Central memory CD4-positive, alpha-beta T cell (primary cell): Measurements from ENCODE around the gene UMOD.
A peak's percentile ranks its signal among the peaks of the same experiment; 100 is the strongest.

ENCODE experiments used
- DNase-seq: peaks from one replicate; pipeline ENCODE4 v3.0.0; 2022
- total RNA-seq, 3 experiments: gene quantifications; one replicate each; lab custom pipeline; 2026; lab: John Stamatoyannopoulos, UW

UMOD gene
- 0 reads per million in 3 experiments for total RNA-seq

DNA sequence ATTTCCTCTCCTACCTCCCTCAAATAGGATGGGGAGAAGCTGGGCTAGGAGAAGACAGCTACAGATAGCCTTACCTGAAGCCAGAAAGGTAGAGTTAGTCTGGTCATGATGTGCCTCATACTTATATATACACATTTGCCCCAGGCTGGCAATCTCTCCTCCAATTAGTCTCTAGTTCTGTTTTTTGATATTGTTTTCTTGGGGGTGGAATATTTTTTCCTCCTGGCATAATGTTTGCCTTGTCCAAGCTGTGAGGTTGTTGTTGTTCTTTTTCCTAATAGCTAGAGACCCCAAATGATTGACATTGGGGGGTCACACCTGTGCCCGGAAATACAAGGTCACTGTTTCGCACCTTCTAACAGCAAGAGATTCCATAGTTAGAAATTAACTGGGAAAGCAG is at the start of gene UMOD:
UMOD (minus strand) TSS at position 101 of the 400 bp plus-strand sequence. CDS start 1,978 bp downstream, outside the sequence.
- DNase-seq, result no peak

DNA sequence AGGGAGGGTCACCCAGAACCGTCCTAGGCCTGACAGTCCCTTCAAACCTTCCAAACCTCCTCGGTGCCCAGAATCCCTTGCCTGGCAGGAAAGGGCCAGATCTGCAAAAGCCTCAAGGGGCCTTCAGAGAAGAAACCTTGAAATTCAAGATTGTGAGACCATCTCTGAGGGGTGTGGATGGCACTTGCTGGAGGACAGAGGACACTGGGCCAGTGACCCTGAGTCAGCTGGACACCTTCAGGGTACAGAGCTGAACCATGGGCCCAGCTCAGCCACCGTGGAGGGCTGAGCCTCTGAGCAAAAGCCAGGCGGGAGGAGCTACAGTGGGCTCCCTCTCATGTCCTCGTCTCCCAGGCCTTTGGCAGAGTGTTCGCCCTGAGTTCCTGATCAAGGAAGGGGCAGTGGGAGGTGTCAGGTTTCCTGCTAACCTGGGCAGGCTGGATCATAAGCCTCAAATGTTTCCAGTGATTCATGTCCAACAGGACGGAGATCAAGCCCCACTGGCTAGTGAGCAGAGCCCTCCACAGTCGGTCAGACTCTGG is 49.0 kb upstream of the UMOD start:
- DNase-seq, result no peak

DNA sequence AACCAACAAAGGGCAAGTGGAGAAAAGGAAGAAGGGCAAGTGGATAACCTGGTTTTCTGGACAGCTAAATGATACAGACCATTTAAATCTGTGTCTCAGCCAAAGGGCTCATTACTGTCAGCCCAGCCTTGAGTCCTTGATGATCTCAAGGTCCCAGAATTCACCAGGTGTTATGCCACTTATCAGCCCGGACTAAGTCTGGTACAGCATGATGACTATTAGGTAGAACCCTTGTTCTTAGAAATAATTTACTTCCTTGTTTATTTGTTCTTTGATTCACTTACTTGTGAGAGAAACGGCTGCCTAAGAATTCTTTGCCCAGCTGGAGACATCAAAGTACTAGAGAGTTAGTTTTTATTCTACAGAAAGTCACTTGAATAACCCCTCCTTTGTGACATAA is 48.6 kb upstream of the UMOD start:
- no peak for DNase-seq

DNA sequence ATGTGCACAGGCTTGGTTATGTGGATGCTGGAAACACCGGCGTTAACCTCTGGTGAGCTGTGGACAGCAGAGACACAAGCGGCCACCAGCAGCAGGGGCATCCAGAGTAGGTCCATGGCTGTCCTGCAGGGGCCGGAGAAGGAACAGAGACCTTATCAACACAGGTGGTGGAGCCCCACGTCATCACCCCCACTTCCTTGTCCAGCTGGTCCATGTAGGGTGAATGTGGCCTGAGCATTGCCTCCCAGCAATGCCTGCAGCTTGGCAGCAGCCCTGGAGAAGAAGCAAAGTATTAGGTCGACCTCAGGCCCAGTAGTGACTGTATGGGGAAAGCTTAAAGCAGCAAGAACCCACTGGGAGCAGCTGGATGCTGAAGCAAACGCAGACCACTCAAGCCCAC is 46.7 kb upstream of the UMOD start:
- DNase-seq, result no peak

DNA sequence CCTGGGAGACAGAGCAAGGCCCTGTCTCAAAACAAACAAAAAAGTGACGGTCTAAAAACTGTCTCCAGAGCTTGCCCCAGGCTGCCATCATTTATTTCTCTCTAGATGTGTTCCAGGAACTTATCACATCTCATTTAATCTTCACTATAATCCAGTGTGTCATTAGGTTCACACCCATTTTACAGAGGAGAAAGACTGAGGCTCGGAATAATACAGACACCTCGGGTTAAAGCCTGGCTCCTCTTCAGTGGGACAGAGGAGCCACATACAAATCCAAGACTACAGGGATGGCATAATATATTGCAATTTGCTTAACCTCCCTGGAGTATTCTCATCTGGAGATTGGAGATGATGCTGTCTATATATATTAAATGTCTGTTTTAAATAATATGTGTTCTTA is 46.1 kb upstream of the UMOD start:
- no peak for DNase-seq

DNA sequence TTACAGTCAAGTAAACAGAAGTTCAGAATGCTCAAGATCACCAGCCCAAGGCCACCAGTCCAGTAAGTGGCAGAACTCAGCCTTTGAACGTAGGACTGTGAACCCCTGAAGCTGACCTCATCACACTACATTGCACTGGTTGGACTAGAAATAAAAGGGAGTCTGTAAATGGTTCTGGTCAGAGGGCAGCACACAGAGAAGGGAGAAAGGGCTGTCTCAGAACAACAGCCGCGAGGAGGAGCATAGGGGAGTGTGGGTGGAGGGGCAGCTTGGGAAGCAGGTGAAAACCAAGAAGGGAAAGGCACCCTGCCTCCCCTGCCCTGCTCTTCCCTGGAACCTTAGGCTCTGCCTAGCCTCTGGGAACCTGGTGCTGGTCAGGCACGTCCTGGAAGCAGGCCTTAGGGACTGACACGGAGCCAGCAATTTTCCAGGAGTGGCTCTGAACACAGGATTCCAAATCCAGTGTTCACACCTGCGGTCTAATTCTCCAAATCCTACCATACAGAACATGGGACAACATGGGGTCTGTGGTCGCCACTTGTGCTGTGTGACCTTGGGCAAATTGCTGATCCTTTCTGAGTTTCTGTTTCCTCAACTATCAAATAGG is 45.1 kb upstream of the UMOD start:
- DNase-seq, result no peak

DNA sequence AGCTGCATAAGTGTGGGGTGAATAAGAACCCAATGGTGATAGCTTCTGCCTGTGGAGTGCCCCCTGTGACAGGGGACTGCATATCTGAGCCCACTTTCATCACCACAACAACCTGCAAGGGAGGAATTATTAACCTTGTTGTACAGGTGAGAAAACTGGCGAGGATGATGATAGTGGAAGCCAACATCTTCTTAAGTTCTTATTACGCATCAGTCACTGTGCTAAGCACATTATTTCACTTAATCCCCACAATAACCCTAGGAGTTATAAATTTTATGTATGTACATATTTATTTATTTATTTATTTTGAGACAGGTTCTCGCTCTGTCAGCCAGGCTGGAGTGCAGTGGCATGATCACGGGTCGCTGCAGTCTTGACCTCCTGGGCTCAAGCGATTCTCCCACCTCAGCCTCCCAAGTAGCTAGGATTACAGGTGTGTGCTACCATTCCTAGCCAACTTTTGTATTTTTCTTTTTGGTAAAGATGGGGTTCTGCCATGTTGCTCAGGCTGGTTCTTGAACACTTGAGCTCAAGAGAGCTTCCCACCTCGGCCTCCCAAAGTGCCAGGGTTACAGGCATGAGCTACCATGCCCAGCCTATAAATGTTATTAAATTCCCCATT is 44.4 kb upstream of the UMOD start:
- no peak for DNase-seq

DNA sequence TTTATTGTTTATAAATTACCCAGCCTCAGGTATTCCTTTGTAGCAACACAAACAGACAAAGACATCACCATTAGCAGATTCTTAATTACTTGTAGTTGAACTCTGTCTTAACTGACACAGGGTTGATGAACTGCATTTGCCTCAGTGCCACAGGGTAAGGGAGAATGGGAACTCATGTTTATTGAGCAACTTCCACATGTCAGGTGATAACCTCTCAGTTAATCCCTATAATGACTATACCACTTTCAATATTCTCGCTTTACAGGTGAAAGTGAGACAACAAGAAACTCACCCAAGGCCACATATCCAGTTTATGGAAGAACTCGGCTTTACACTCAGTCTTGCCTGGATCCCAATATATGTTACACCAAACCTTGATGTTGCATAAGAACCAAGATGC is 43.4 kb upstream of the UMOD start:
- no peak for DNase-seq

DNA sequence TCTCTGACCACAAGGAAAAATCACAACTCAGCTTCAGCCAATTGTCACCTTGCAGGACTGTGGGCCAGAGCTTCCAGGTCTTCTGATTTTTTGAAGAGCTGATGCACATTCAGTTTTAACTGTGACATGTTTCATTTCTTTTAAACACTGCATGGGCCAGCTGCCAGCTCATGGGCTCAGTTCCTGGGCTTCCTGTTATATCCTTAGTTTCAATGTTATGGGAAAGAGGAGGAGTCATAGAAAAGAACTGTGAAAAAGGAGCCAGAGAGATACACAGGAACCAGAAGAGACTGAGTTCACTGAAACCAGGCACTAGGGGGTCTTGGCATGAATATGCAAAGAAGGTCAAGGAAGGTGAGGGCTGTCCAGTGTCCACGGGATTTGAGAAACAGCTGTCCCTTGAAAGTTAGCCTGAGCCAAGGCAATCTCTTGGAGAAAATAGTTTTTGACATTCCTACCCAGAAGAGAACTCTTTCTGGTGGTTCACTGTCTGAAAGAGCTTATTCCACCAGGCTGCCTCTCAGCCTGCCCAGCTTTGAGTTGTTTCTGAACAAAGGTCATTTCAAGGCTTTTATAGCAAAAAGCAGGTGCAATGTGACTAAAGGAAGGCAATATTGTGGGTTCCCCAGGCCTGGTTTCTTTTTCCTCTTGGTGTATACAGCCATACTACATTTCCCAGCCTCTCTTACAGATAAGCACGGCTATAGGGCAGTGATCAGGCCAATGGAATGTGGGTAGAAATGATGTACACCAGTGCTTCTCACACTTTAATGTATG is 41.5 kb upstream of the UMOD start:
- no peak for DNase-seq

DNA sequence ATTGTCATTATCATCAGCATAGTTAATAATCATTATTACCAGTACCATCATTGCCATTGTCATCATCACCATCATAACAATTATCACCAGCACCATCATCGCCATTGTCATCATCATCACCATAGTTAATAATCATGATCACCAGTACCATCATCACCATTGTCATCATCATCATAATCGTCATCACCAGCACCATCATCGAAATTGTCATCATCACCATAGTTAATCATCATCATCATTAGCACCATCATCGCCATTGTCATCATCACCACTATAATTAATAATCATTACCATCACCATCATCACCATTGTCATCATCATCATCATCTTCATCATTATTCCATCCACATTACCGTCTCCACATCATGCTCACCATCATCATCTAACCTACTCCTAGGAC is 38.5 kb upstream of the UMOD start:
- no peak for DNase-seq

DNA sequence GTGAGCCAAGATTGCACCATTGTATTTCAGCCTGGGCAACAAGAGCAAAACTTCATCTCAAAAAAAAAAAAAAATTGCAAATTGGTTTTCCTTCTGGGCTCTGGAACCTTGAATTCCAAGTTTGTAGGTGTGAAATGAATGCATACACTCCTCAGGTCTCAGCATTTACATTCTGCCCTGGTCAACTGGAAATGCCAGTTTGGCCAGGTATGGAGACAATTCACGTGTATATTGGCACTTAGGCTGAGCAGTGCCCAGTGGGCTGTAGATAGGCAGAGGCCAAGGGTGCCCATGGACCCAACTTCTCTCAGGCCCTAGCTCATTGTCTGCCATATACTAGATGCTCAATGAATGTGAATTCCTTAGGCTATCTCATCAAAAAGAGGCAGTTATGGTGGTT is 36.3 kb upstream of the UMOD start:
- DNase-seq, result no peak

DNA sequence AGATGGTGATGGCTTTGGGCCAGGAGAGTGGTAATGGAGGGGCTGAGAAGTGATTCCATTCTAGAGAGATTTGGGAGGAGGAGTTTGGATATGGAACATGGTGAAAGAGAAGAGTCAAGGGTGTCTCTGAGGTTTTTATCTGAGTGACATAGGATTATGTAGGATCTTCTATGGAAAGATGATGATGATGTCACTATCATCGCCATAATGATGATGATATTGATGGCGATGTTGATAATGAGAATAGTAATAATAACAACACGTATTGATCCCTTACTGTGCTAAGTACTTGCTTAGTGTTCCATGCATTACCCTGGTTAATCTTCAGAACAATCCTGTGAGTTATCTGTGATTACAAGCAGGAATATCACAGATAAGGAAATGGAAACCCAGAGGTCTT is 35.5 kb upstream of the UMOD start:
- DNase-seq, result no peak

DNA sequence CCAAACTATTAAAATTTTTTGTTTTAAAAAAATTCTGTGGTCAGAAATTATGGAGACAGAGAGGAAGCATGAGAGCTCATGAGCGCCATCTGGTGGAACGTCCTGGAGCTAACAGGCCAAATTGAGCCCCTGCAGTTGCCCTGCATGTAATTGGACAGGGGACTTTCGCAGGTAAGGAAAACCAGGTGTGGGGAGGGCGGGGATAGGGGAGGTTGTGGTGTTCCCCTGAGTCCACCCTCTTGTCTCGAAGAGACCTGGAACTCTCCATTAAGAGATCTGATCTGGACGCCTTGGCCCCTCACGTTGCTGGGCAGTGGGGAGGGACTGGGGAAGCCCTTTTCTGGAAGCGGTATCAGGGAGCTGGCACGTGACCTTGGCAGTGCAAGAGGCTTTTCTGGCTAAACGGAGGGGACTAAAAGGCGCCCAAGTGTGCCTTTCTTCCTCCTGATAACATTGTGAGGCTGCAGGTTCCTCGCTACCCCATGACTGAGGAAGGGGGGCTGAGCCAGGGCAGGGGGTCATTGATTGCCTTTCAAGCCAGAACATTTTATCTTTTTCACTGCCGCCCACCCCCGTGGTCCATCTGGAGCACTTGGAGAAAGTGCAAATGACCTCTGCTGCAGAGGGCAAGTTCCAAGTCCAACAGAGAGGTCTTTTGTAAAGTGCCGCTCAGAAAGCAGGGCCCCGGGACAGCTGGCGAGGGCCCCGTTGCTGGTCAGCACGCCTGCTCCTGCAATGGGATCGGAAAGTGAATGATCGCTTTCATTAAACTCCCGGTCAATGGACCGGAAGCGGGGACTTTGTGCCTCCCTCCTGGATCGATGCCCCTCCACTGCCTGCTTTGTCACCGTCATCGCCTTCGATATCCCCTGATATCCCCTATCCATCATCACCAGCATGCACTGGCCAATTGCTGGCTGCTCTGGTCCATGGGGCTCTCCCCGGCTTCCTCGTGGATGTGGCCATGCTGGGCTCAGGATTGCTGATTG is 33.6 kb upstream of the UMOD start:
- DNase-seq, result peak; percentile 6

DNA sequence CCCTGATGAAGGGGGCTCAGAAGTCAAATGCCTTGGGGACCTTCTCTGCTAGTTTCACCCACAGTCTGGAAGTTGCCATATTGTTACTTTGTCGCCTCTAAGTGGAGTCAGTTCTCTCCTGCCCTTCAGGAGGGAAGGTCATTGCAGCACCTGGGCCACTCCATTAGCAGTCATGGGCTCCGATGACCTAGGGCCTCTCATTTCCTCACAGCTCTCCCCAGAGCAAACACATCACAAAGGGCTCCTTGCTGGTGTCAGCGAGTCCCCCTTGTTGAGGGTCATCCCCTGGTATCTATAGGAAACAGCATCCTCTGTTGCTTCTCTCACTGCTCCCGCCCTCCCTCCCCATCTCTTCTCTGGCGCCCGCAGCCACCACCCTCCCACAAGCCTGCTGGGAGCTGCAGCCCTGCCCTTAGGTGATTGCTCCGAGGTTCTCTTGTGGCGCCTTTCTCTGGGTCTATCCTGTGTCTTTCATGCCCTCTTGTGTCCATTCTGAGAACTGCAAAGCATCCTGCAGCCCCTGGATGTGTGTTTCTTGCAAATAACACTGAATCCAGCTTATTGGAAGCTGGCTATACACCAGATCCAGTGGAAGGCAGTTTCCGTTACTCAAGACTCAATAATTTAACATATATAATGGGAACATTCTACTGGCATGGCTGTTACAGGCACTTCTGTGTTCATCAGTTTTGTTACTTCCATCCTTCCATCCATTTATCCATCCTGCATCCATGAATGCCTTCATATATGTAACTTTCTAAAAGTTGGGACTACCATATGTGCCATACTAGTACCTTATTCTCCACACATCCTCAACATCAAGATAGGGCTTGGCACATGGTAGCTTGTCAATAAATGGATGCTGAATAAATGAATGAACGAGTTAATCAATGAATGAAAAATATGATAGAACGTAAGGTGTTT is 30.9 kb upstream of the UMOD start:
- DNase-seq, result peak; percentile 13

DNA sequence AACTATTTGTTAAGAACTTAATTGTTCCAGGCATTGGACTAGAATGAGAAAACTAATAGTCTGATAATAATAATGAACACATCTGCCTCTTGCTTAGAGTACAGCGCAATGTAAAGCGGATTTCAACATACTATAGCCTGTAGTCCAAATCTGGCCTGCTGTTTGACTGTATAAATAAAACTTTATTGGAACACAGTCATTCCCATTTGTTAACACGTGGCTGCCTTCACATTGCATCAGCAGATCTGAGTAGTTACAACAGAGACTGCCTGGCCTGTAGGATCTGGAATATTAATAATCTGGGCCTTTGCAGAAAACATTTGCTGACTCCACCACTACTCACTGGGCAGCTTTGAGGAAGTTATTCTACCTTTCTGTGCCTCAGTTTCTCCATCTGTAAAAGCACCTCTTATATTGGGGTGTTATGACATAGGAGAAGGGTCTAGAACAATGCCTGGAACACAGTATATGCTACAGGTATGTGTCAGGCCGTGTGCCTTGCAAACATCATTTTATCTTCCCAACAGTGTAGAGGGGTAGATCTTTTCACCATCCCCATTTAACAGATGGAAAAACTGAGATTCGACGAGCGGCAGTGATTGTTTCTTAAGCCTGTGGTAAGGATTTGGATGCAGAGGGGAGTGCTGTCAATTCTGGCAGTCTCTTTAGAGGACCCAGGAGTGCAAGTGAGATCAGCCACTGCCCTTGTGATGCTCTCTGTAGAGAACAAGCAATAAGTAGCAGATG is 29.9 kb upstream of the UMOD start:
- no peak for DNase-seq

DNA sequence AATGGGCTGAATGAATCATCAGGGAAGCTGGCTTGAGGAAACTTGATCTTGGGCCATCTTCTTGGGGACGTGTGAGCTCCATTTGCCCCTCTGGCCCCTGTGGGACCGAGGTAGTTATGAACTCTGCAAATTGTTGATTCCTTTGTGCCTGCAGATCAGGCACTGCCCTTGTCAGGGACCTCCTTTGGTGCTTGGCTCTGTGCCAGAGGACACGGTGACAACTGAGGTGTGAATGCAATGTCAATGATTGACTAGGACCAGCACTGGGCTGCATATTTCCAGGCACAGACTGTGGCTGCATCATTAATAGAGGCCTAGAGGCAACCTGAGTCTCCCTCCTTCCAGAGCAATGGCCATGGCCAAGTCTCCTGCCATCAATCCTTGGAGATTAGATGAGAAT is 28.3 kb upstream of the UMOD start:
- no peak for DNase-seq

DNA sequence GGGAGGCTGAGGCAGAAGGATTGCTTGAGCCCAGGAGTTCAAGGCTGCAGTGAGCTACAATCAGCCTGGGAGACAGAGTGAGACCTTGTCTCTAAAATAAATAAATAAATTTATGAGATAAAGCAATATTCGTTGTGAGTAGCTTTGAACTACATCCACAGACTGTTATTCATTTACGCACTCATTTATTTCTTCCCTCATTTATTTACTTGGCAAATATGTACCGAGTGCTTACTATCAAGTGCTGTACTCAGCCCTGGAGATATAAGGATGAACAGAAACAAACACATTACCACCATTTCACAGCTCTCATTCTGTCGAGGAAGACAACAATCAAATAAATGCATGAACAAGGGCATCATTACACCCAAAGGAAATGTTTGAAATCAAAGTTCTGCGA is 24.7 kb upstream of the UMOD start:
- DNase-seq, result no peak

DNA sequence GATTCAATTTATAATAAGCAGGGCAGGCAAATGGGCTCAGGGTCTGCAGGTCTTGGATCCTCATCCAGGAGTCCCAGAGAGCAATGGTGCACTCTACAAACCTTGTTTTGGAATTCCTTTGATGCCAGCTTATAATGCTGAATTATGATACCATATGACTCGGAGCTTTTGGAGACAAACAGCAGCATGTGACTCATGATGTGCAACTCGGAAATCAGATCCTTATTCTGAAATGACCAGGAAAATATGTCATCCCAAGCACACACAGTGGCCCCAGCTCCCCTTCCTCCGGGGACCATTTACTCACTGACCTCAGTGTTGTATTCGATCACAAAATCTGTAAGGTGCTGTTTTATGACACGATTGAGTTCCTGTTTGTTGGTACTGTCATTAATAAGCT is 20.2 kb upstream of the UMOD start:
- DNase-seq, result no peak

DNA sequence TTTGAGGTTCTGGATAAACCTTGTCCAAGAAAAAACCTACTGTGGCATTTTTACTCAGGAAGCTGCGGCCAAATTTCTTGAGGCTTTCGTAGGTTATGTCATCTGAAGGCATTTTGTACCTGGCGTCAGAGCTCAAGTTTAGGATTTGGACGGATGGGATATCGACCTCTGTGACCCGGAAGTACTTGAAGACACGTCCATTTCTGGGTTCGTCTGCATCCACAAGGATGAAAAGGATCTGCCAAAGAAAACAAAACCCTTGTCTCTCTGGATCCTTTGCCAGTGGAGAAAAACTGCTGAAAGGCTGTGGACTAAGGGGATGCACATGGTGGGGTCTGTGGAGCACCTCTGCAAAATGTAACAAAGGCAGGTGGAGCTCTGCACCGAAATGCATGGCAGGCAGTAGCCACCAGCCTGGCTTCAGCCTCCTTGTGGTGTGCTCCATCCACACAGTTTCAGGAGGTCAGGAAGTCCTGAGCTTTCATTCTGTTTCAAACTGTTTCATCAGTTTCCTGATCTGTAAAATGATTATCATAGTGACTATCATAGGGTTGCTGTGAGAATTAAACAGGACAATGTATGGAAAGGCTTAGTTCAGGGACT is 17.0 kb upstream of the UMOD start:
- DNase-seq, result no peak

DNA sequence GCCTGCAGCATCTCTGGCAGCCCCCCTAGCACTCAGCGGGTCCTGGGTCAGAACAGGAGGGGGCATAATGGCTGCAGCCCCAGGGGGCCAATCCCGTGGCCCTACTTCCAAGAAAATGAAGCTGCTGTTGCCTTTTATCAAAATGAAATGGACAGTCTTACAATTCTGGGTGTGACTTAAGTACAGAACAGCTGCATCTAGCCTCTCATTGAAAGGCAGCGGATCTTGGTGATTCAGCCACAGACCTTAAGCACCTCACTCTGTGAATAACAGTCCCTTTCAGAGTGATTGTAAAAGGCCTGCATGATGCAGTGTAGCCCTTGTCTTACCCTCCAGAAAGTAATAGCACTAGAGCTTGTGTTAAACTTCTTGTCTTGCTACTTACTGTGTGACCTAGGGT is 11.5 kb upstream of the UMOD start:
- DNase-seq, result no peak
